ENCODE results near the gene TSPO2. TPM values are rescaled to one million over a fixed set of nuclear protein-coding genes. Genes with fewer than 3 reads are reported as not detected.

Gene TSPO2
- not detected for polyA plus RNA-seq (2013, experiment 1 of 2)
- not detected for polyA plus RNA-seq (2013, experiment 2 of 2)

- no peak within 1 kb of the TSS for H2BK5ac ChIP-seq (ENCODE audit: low read length)
- H4K8ac ChIP-seq (ENCODE audit: low read depth, low read length) = no peak within 1 kb of the TSS
- H3K9me3 ChIP-seq (replicated peaks in 1 of 2; ENCODE audit: control insufficient read depth in 2 of 2, insufficient read depth in 1 of 2, low read depth in 1 of 2, low read length in 2 of 2) = no peaks in the 10 kb centered on the region
- no peak within 1 kb of the TSS for H3K18ac ChIP-seq (ENCODE audit: low read length)
- H2BK15ac ChIP-seq (ENCODE audit: low read length) = no peak within 1 kb of the TSS
- no peaks in the 10 kb centered on the region for H3K36me3 ChIP-seq (replicated peaks in 1 of 2; ENCODE audit: control insufficient read depth in 2 of 2, insufficient read depth in 2 of 2, low read length in 2 of 2)
- H3K14ac ChIP-seq (ENCODE audit: low read length) = no peak within 1 kb of the TSS
- H2BK120ac ChIP-seq (ENCODE audit: low read depth, low read length) = no peak within 1 kb of the TSS
- no CpG with 5 or more reads among the region's 10 CpGs for WGBS, 2 donors (ENCODE audit: extremely low coverage in 2 of 2, insufficient read length in 2 of 2, insufficient replicate concordance in 1 of 2)
- no peak within 1 kb of the TSS for H3K27ac ChIP-seq (replicated peaks; ENCODE audit: low read length)
- DNase-seq (ENCODE audit: low spot score) = no peak
- H3K4ac ChIP-seq (ENCODE audit: low read length) = no peak within 1 kb of the TSS
- H3K9ac ChIP-seq (ENCODE audit: low read depth, low read length, poor library complexity) = no peak within 1 kb of the TSS
- no peak within 1 kb of the TSS for H2AFZ ChIP-seq (ENCODE audit: low read length)
- H3K27me3 ChIP-seq (ENCODE audit: control insufficient read depth in 3 of 3, insufficient read depth in 3 of 3, low read depth in 1 of 3, low read length in 3 of 3) = no peaks in the 10 kb centered on the region
- no peak within 1 kb of the TSS for H2AK5ac ChIP-seq (ENCODE audit: low read depth, low read length)
- no peak within 1 kb of the TSS for H2BK12ac ChIP-seq (ENCODE audit: low read length)
- H3K23ac ChIP-seq (ENCODE audit: low read depth, low read length, poor library complexity) = no peak within 1 kb of the TSS
- H3K79me1 ChIP-seq (ENCODE audit: low read depth, low read length) = no peaks in the 10 kb centered on the region
- H3K4me1 ChIP-seq (ENCODE audit: control insufficient read depth in 2 of 2, insufficient read depth in 1 of 2, low read depth in 1 of 2, low read length in 2 of 2) = no peaks in the 10 kb centered on the region
- no peak within 1 kb of the TSS for H3K4me2 ChIP-seq (ENCODE audit: insufficient read depth, low read length, poor library complexity, severe bottlenecking)
- H3K4me3 ChIP-seq (ENCODE audit: low read length in 2 of 2) = no peak within 1 kb of the TSS
- no peak within 1 kb of the TSS for H4K91ac ChIP-seq (ENCODE audit: low read depth, low read length, poor library complexity)
These were observed at the start of gene TSPO2 for GRCh38 chr6:41042226-41043055. Gene TSPO2 (plus strand): TSS chr6:41042467. CDS start chr6:41042986, 519 bp downstream.

- Histone ChIP-seq H2BK120ac (ENCODE audit: low read depth, low read length) (no peak overlapping the region), H2BK12ac (ENCODE audit: low read length) (no peak overlapping the region), H2AK5ac (ENCODE audit: low read depth, low read length) (no peak overlapping the region), H4K91ac (ENCODE audit: low read depth, low read length, poor library complexity) (no peak overlapping the region), H3K14ac (ENCODE audit: low read length) (no peak overlapping the region), H2BK15ac (ENCODE audit: low read length) (no peak overlapping the region), H3K4me3 (ENCODE audit: low read length in 2 of 2) (no peak overlapping the region), H3K27me3 (ENCODE audit: control insufficient read depth in 3 of 3, insufficient read depth in 3 of 3, low read depth in 1 of 3, low read length in 3 of 3) (no peaks in the 10 kb centered on the region), H3K27ac (replicated peaks; ENCODE audit: low read length) (no peak overlapping the region), H3K23ac (ENCODE audit: low read depth, low read length, poor library complexity) (no peak overlapping the region), H2AFZ (ENCODE audit: low read length) (peak overlapping the region; percentile 76), H3K4me2 (ENCODE audit: insufficient read depth, low read length, poor library complexity, severe bottlenecking) (no peak overlapping the region), H3K18ac (ENCODE audit: low read length) (no peak overlapping the region), H2BK5ac (ENCODE audit: low read length) (no peak overlapping the region), H3K9ac (ENCODE audit: low read depth, low read length, poor library complexity) (no peak overlapping the region), H4K8ac (ENCODE audit: low read depth, low read length) (no peak overlapping the region), H3K79me1 (ENCODE audit: low read depth, low read length) (no peaks in the 10 kb centered on the region), H3K36me3 (replicated peaks in 1 of 2; ENCODE audit: control insufficient read depth in 2 of 2, insufficient read depth in 2 of 2, low read length in 2 of 2) (no peaks in the 10 kb centered on the region), H3K4ac (ENCODE audit: low read length) (no peak overlapping the region), H3K9me3 (replicated peaks in 1 of 2; ENCODE audit: control insufficient read depth in 2 of 2, insufficient read depth in 1 of 2, low read depth in 1 of 2, low read length in 2 of 2) (no peaks in the 10 kb centered on the region), H3K4me1 (ENCODE audit: control insufficient read depth in 2 of 2, insufficient read depth in 1 of 2, low read depth in 1 of 2, low read length in 2 of 2) (peaks cover 11 to 23% of the 10 kb centered on the region in 2 donors)
- DNase-seq (ENCODE audit: low spot score) = no peak
- WGBS, 2 donors (ENCODE audit: extremely low coverage in 2 of 2, insufficient read length in 2 of 2, insufficient replicate concordance in 1 of 2) = no CpG with 5 or more reads among the region's 3 CpGs
These were observed 49.5 kb upstream of the TSPO2 start for GRCh38 chr6:40992746-40993145.

- H3K18ac ChIP-seq (ENCODE audit: low read length) = peak overlapping the region; percentile 60
- H3K4me3 ChIP-seq (ENCODE audit: low read length in 2 of 2) = peak overlapping the region in 1 of 2 donors; percentile 3
- peak overlapping the region; percentile 63 for H2AFZ ChIP-seq (ENCODE audit: low read length)
- no peaks in the 10 kb centered on the region for H3K9me3 ChIP-seq (replicated peaks in 1 of 2; ENCODE audit: control insufficient read depth in 2 of 2, insufficient read depth in 1 of 2, low read depth in 1 of 2, low read length in 2 of 2)
- H3K23ac ChIP-seq (ENCODE audit: low read depth, low read length, poor library complexity) = no peak overlapping the region
- no peaks in the 10 kb centered on the region for H3K79me1 ChIP-seq (ENCODE audit: low read depth, low read length)
- H4K91ac ChIP-seq (ENCODE audit: low read depth, low read length, poor library complexity) = no peak overlapping the region
- no peaks in the 10 kb centered on the region for H3K27me3 ChIP-seq (ENCODE audit: control insufficient read depth in 3 of 3, insufficient read depth in 3 of 3, low read depth in 1 of 3, low read length in 3 of 3)
- H2BK5ac ChIP-seq (ENCODE audit: low read length) = no peak overlapping the region
- no peak overlapping the region for H3K4me2 ChIP-seq (ENCODE audit: insufficient read depth, low read length, poor library complexity, severe bottlenecking)
- H2BK15ac ChIP-seq (ENCODE audit: low read length) = no peak overlapping the region
- DNase-seq (ENCODE audit: low spot score) = peak; percentile 31
- H3K9ac ChIP-seq (ENCODE audit: low read depth, low read length, poor library complexity) = no peak overlapping the region
- no peaks in the 10 kb centered on the region for H3K36me3 ChIP-seq (replicated peaks in 1 of 2; ENCODE audit: control insufficient read depth in 2 of 2, insufficient read depth in 2 of 2, low read length in 2 of 2)
- H3K4me1 ChIP-seq (ENCODE audit: control insufficient read depth in 2 of 2, insufficient read depth in 1 of 2, low read depth in 1 of 2, low read length in 2 of 2) = peaks cover 14 to 32% of the 10 kb centered on the region in 2 donors
- no CpG with 5 or more reads among the region's 6 CpGs for WGBS, 2 donors (ENCODE audit: extremely low coverage in 2 of 2, insufficient read length in 2 of 2, insufficient replicate concordance in 1 of 2)
- no peak overlapping the region for H4K8ac ChIP-seq (ENCODE audit: low read depth, low read length)
- no peak overlapping the region for H2BK120ac ChIP-seq (ENCODE audit: low read depth, low read length)
- peak overlapping the region; percentile 82 for H3K27ac ChIP-seq (replicated peaks; ENCODE audit: low read length)
- no peak overlapping the region for H3K4ac ChIP-seq (ENCODE audit: low read length)
- H2BK12ac ChIP-seq (ENCODE audit: low read length) = no peak overlapping the region
- H2AK5ac ChIP-seq (ENCODE audit: low read depth, low read length) = peak overlapping the region; percentile 9
- no peak overlapping the region for H3K14ac ChIP-seq (ENCODE audit: low read length)
These were observed 45.6 kb upstream of the TSPO2 start for GRCh38 chr6:40996591-40997233.

Measured in neuronal stem cell (in vitro differentiated cells).